ENCODE data around the gene PRMT1.
"Not testable (repeated sequence)": the region's sequence is repeated elsewhere in the genome, so short reads cannot be mapped to it uniquely, and the experiment has no call there.

The PRMT1 gene

DNA sequence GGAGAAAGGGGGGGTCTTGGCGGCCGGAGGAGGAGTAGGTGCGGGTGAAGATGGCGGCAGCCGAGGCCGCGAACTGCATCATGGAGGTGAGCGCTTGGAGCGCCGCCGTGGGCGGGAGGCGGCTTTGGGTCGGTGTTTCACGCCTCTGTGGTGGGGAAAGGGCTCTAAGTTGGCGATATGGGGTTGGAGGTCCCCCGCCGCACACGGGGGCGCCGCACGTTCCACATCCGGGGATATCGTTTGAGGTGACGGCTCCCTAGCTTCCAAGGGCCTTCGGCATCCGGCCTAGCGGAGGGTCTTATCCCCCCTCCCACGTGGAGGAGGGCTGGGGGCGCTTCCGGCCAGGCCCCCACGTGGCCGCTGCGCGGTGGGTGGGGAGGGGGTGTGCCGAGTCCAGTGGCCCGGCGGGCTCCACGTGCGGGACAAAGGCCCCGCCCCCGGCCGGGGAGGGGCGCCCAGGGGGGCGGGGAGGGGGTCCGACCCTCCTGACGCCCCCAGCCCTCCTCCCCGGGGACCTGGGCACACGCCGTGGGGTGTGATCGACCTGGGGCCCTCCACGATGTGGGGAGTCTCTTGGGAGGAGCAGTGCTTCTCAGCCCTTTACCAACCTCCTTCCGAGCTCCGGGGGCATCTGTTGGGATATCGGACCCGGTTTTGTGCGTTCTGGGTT is at the start of gene PRMT1:
Gene PRMT1 (plus strand): TSS at position 41 of the 670 bp plus-strand sequence. CDS start 10 bp downstream, at position 51.
- DNase-seq, result no peak

DNA sequence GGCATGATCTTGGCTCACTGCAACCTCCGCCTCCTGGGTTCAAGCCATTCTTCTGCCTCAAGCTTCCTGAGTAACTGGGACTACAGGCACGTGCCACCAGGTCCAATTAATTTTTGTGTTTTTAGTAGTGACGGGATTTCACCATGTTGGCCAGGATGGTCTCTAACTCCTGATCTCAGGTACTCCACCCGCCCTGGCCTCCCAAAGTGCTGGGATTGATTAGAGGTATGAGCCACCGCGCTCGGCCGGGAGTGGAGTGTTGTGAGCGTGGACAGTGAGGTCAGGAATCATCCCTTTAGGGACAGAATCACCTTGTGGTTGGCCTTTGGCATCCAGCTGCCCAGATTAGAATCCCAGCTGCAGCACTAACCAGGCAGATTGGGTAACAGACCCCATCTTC is 47.4 kb upstream of the PRMT1 start:
- no peak for DNase-seq

DNA sequence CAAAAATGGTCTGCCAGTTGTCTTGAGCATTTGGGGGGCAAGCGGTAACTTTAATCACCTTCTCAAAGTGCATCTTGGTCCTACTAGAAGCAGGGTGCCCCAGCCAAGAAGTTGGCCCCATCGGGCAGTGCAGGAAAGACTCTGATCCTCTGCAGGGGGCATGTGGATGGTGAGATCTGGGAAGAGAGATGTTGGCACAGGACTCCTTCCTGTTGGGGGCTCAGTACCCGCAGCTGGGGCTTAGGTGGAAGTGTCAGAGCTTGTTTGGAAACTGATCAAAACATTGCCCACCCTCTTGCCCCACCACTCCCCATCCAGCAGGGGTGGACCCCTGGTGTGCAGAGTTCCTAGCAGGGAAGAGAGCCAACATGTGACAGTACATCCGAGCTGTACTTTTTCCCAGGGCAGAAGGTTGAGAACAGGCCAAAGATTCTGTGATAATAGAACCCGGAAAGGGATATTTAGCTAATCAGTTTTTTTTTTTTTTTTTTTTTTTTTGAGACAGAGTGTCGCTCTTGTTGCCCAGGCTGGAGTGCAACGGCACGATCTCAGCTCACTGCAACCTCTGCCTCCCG is 46.0 kb upstream of the PRMT1 start:
- DNase-seq, result no peak

- no peak for DNase-seq
Observed at GRCh38 chr19:49631610-49632192, 45.4 kb upstream of the PRMT1 start.

DNA sequence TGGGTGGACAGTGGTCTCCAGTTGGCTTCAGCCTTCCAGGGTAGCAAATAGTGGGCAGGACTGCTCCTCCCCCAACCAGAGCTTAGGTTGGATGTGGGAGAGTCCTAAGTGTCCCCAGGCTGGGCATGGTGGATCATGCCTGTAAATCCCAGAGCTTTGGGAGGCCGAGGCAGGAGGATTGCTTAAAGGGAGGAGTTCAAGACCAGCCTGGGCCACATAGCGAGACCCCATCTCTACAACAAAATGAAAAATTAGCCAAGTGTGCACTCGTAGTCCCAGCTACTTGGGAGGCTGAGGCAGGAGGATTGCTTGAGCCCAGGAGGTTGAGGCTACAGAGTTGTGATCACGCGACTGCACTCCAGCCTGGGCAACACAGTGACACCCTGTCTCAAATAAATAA is 44.5 kb upstream of the PRMT1 start:
- DNase-seq, result no peak

DNA sequence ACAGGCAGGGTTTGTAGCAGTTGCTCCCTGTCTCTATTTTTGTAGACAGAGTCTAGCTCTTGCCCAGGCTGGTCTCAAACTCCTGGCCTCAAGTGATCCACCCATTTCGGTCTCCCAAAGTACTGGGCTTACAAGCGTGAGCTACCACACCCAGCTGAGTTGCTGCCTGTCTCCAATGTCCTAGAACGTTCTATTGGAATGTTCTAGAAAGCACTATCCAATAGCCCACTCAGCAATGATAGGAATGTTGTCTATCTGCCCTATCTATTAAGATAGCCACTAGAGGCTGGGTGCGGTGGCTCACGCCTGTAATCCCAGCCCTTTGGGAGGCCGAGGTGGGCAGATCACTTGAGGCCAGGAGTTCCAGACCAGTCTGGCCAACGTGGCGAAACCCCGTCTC is 43.8 kb upstream of the PRMT1 start:
- DNase-seq, result not testable (repeated sequence)

DNA sequence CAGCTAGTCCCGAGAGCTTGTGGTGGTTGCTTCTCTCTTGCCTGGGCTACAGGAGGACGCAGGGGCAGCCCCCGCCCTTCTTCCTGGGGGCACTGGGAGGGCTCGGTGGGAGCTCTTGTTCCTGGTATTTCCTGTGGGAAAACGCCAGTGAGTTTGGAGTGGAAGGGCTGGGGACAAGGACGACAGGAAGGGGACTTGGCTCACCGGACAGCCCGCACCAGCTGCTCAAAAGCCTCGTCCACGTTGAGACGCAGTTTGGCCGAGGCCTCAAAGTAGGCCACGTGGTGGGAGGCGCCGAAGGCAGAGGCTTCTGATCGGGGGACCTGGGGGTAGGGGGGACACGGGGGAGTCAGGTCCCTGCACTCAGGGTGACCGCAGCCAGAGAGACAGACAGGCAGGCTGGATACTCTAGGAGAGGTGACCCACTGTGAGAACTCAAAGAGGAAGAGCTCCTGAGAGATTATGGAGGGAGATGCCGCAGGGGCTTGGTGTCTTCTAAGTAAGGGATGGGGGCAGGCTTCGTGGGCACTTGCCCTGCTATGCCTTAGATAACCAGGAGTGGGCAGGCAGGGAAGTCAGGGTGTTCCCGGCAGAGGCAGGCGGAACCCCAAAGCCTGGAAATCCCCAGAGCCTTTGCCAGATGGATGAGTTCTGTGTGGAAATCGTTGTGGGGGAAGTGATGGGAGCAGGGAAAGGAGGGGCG is 41.4 kb upstream of the PRMT1 start:
- no peak for DNase-seq

DNA sequence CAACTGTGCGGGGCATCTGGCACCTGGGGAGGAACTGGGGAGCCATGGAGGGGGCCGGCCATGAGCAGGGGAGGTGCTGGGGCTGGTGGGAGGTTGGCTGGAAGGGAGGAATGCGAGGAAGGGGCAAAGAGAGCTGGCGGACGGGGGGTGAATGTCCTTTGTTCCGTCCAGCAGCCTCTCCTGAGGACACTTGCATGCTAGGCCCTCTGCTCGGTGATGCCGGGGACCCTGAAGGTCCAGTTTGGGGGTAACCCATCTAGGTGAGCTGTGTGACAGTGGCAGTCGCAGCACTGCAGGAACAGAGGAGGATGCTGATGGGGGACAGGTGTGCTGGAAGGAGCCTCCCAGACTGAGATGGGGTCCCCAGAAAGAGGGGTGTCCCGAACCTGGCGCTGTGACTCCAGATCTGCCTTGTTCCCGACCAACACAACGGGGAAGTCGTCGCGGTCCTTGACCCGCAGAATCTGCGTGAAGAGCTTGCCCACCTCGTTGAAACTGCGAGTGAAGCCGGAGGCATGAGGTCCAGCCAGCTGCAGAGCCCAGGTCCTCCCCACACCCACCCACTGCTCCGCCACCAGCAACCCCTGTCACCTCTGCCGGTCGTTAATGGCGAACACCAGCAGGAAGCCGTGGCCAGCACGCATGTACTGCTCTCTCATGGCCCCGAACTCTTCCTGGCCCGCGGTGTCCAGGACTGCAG is 40.7 kb upstream of the PRMT1 start:
- no peak for DNase-seq

GRCh38 chr19:49637821-49638738 is 39.0 kb upstream of the PRMT1 start:
- no peak for DNase-seq

DNA sequence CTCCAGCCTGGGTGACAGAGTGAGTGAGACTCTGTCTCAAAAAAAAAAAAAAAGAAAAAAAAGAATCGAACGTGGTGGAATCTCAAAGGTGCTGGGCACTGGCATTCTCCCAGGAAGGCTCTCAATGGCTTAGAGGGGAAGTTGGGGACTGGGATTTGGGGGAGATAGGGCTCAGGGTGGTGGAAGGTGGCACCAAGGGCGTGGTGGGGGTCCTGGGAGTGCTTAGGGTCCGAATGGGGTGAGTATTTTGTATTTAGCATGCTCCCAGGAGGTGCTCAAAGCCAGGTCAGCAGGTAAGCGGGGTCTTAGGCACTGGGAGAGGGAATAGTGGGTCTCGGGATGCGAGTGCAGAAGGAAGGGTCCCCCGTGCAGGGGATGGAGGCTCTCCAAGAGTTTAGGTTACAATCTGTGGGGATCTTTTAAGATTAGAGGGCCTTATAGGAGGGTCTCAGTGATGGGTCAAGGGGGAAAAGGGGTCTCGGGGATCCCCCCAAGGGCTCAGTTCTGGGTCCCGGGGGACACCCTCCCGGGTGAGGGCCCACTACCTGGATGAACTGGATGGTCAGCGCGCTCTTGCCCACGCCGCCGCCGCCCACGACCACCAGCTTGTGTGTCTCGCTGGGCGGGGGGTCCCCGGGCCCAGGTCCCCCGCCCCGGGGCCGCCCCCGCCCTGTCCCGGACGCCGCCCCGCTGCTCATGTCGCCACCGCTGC is 37.5 kb upstream of the PRMT1 start:
- DNase-seq, result no peak

- DNase-seq, result peak; percentile 99
Observed at GRCh38 chr19:49640113-49640898, 36.8 kb upstream of the PRMT1 start, which contains the start of gene RRAS. RRAS (minus strand) TSS chr19:49640143; CDS start chr19:49640098, 45 bp downstream.

GRCh38 chr19:49641688-49642491 is 35.2 kb upstream of the PRMT1 start, which contains the start of gene SCAF1:
SCAF1 (plus strand) TSS chr19:49642209; CDS start chr19:49645027, 2,818 bp downstream.
- peak; percentile 100 for DNase-seq

- no peak for DNase-seq
Observed at GRCh38 chr19:49642492-49643035, 34.5 kb upstream of the PRMT1 start.

GRCh38 chr19:49643466-49643865 is 33.6 kb upstream of the PRMT1 start:
- DNase-seq, result no peak

GRCh38 chr19:49645592-49645991 is 31.5 kb upstream of the PRMT1 start:
- DNase-seq, result no peak

GRCh38 chr19:49645995-49646394 is 31.1 kb upstream of the PRMT1 start:
- DNase-seq, result no peak

DNA sequence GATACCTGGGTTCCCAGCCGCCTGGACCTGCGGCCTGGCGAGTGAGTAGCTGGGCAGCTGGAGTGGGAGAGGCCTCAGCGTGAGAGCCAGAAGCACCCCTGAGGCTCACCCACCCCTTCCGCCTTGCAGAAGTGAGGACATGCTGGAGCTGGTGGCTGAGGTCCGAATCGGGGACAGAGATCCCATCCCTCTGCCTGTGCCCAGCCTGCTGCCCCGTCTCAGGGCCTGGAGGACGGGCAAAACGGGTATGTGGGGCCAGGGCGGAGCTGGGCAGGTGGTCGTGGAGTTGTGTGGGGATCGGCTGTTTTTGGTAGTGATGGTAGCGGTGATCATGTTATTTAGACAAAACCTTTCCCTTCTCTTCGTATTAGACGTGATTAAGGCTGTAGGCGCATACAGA is 30.5 kb upstream of the PRMT1 start:
- DNase-seq, result no peak

- DNase-seq, result no peak
Observed at GRCh38 chr19:49651029-49651819, 25.8 kb upstream of the PRMT1 start.
